GM19025 (cell line): Measurements from ENCODE around the gene CDX2.
"Not testable (repeated sequence)": the region's sequence is repeated elsewhere in the genome, so short reads cannot be mapped to it uniquely, and the experiment has no call there.

Experiments
- ATAC-seq: cut with Tn5 transposase; IDR thresholded peaks from one replicate; pipeline ENCODE4 v1.9.1; 2021; ENCODE audit warnings: mild to moderate bottlenecking, low read depth, moderate library complexity; ENCODE audit not compliant: unreplicated experiment

The CDX2 gene

GRCh38 chr13:27969082-27969865, at the start of gene CDX2:
TSS of gene CDX2 (minus strand) at chr13:27969315. CDS start at chr13:27969006, 309 bp downstream.
- no peak for ATAC-seq

GRCh38 chr13:28014301-28014700, 45.2 kb upstream of the CDX2 start:
- ATAC-seq, result no peak

GRCh38 chr13:28013482-28013881, 44.4 kb upstream of the CDX2 start:
- ATAC-seq, result no peak

- peak; percentile 70 for ATAC-seq
Observed at GRCh38 chr13:28012896-28013295, 43.8 kb upstream of the CDX2 start.

- no peak for ATAC-seq
Observed at GRCh38 chr13:28012383-28012782, 43.3 kb upstream of the CDX2 start.

GRCh38 chr13:28010046-28010445, 40.9 kb upstream of the CDX2 start:
- no peak for ATAC-seq

GRCh38 chr13:28005016-28005415, 35.9 kb upstream of the CDX2 start:
- ATAC-seq, result not testable (repeated sequence)

GRCh38 chr13:28002886-28003698, 34.0 kb upstream of the CDX2 start:
- ATAC-seq, result no peak

GRCh38 chr13:28001837-28002473, 32.8 kb upstream of the CDX2 start:
- no peak for ATAC-seq

GRCh38 chr13:28001049-28001448, 31.9 kb upstream of the CDX2 start:
- no peak for ATAC-seq

- ATAC-seq, result no peak
Observed at GRCh38 chr13:28000567-28000966, 31.5 kb upstream of the CDX2 start.

- ATAC-seq, result no peak
Observed at GRCh38 chr13:27997904-27998522, 28.9 kb upstream of the CDX2 start.

GRCh38 chr13:27991881-27992280, 22.8 kb upstream of the CDX2 start:
- no peak for ATAC-seq

GRCh38 chr13:27988520-27988919, 19.4 kb upstream of the CDX2 start, which contains the start of gene URAD:
TSS of gene URAD (minus strand) at chr13:27988693. CDS start at chr13:27988637, 56 bp downstream.
- no peak for ATAC-seq

- no peak for ATAC-seq
Observed at GRCh38 chr13:27985600-27985999, 16.5 kb upstream of the CDX2 start.

- no peak for ATAC-seq
Observed at GRCh38 chr13:27982361-27982760, 13.2 kb upstream of the CDX2 start.

GRCh38 chr13:27981006-27981708, 12.0 kb upstream of the CDX2 start:
- no peak for ATAC-seq

GRCh38 chr13:27980280-27980998, 11.3 kb upstream of the CDX2 start:
- ATAC-seq, result no peak

GRCh38 chr13:27979765-27980279, 10.7 kb upstream of the CDX2 start:
- no peak for ATAC-seq
